NCI-H2081 treated with DMSO at 0.1 percent for 48 hours (cell line): Measurements from ENCODE around the gene CPM.

Experiments used
- DNase-seq: peaks from one replicate; lab custom pipeline; 2025; lab: John Stamatoyannopoulos, UW

The CPM gene

DNA sequence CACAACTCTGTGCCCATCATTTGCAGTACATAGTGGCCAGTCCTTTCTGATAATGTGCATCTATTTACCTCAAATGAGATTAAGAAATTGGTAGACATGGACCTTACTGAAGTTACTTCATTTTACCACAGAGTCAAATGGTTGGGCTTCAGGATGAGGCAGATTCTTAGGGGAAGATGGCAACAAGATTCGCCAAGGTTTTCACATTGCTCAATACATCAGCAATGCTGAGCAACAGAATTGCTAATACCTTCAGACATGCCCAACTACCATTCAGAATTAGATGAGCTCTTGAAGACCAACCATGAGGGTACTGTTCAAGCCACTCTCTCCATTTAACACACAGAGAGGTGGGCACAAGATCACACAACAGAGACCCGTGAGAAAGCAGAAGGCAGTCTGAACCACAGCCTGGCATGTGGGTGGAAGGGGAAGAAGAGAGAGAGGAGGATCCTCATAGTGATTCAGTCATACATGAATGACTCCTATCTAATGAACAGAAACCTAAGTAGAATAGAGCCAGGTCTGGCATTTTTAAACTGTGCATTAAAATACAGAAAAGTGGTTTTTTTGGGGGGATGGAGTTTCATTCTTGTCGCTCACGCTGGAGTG, 28.5 kb downstream of the CPM start:
- no peak for DNase-seq

DNA sequence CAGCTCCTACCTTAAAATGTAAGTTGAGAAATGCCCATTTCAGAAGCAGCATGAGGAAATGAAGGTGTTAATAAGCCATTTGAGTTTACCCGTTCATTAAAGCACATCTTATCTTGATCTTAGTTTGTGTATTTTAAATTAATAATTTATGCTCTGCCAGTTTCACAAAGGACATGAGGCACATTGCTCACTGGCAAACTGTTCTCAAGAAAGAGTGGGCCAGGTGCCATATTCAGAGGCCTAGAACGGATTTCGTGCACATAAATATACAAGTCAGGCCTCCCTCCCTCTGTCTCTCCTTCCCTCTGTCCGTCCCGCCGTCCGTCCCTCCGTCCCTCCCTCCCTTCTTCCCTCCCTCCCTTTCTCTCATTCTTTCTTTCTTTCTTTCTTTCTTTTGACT, 29.5 kb downstream of the CPM start:
- DNase-seq: no peak

DNA sequence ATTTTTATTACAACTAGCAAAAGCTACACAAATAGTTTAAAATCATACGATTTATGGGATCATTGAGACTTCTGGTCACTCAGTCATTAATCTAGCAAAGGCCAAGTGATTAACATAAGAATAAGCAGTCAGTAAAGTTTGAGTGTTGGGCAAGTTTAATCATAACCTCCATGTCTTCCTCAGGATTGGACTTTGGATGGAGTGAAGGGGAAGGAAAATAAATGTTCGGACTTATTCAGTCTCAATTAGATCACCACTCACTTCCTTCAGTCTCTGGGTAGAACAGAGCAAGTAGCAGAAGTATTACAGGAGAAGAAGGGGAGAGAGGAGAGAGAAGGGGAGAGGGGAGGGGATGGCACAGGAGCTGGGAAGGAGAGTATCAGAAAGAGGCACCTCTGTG, 31.4 kb downstream of the CPM start:
- DNase-seq: no peak

DNA sequence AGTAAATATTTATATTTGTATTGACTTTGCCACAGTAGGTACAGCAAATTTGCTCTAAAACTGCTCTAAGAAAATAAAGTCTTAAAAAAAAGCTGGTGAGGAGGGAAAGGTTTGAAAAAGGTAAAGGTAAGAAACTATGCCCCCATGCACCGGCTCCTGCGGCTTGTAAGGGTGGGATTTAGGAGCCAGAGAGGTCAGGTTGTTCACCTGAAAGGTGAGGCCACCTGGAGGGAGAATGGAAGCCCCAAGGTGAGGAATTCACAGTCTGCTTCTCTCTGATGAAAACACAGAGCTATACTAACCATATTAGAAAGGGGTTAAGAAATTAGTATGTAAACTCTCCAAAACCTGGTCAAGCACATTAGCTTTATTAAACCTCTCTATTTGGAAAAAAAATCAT, 31.8 kb downstream of the CPM start:
- DNase-seq: no peak

DNA sequence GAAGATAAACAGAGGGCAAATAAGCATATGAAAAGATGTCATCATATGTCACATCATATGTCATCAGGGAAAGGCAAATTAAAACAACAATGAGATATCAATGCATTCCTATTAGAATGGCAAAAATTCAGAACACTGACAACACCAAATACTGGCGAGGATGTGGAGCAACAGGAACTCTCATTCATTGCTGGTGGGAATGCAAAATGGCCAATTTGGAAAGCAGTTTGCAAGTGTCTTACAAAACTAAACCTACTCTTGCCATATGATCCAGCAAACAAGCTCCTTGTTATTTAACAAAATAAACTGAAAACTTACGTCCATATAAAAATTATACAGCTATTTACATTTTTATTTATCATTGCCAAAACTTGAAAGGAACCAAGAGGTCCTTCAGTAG, 32.7 kb downstream of the CPM start:
- no peak for DNase-seq

DNA sequence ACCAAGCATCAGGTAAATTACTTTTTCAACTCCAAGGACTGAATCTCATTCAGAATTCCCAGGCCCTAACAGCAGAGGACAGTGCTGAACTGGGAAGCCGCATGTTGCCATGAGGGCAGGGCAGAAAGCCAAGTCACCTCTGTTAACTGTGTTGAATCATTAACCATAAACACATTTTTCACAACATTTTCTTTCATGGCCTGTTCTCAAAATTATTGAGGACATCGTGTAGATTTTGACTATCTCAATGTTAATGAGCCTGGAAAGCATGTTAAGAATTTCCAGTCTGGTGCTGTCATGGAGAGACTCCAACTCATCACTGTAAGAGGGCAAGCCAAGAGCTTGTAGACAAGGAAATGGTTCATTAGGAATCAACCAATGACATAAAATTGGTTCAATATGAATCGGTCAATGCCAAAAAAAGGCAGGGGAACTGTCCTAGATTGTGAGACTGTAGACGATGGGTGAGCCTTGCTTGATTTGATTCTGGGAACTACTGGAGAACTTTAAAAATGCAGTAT, 33.7 kb downstream of the CPM start:
- DNase-seq: no peak

DNA sequence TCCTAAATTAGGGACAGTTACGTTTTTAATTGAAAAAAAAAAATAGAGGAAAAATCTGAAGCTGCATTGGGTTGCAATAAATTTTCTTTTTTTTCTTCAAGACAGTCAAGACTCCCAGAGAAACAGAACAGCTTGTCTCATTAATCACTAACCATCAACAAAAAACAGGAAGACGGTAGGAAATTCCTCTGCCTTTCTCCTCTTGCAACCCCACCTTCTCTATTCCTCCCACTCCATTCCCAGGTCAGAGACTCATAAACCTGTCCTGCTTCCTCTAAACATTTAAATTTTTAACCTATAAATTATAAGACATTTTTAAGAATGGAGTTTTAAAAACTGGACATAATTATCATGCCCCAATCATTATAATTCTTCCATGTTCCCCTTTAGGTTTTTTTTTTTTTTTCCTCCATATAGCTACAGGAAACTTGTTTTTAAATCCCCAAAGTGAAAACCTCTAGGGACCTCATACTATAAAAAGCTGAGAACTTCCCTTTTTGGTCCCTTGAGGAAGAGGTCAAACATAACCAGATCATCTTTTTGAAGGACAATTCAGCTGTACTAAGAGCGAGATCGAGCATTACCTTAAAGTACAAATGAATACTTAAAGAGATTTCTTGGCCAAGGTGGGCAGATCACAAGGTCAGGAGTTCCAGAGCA, 36.0 kb downstream of the CPM start:
- DNase-seq: no peak

DNA sequence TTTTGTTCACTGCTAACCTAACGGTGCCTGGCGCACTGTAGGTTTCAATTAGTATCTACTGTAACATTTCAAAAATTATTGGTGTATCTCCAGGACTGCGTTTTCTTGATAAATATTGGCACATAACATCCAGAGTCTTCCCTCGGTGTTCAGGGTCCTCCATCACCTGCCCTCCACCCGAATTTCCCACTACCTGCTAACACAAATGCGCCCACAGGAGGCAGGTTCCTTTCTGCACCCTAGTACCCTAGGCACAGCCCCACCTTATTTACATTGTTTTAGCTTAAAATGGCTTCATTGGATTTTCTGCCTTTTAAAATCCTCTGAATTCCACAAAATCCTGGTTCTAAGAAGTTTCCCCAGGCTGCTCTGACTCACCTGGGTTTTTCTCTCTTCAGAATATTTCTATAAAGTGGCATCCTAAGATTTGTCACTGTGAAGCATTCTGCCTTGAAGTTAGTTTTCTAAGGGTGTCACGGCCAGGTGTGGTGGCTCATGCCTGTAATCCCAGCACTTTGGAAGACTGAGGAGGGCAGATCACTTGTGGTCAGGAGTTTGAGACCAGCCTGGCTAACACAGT, 38.6 kb downstream of the CPM start:
- no peak for DNase-seq

DNA sequence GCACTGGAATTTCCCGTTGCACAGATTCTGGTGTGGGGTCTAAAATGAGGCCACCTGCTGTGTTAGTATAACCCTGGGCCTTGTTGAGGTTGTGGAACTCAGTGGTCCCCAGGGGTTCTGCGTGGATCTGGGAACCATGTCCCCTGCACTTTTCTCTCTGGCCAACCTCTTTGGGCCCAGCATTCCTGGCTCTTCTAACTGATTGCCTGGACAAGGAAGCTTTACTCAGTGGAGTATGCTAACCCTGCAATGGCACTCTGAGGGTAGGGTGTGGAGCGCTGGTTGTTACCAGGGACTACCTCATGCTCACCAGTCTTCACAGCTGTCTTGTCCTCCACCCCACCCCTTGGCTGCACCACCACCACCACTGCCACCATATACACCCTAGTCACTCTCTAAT, 39.2 kb downstream of the CPM start:
- no peak for DNase-seq

DNA sequence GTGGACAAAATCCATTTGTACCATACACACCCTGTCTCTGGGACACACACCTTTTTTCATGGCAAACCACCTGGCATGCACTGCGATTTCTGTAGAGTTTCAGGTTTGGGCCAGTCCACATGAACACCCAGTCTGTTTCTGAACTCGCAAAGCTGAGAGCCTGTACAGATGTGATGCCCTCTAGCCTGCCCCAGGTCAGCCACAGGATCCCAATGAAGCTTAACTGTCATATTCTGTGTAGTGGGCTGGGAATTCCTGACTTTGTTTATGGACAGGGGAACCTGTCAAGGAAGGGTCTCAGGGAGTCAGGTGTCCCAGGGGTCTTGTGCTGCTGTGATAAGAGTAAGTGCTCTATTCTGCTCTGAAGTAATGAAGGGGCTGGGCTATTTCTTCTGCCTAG, 39.8 kb downstream of the CPM start:
- no peak for DNase-seq

DNA sequence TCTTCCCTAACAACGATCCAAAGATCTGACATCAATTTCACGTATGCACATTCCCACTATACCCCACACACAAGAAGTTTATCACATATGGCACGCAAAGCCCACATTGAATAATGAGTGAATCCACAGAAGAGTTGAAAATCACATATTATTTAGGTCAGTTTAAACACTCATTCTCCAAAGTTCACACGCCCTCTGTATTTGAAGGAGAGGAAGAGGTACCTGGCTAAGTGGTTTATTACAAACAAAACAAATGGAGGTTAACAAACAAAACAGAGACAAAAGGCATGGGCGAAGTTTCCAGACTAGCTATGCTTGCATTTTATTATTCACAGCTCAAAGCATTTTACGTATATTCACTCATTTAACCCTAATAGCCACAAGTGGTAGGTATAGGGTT, 41.8 kb downstream of the CPM start:
- DNase-seq: no peak

DNA sequence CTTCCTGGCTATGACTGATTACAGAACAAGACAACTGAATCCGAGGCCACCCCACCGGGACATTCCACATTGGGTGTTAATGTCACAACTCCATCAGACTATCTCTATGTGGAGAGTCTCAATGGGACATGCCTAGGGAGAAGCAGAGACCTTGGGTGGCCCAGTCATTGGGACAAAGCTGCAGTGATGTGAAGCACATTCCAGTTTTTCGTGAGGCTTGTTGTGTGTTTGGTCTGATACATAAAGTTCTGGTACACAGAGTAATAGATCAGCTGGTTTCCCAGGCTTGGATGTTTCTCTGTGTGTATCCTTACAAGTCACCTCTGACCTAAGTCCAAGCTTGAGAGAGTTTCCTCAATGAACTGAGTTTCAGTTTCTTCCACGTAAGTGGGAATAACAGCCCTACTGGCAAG, 42.3 kb downstream of the CPM start:
- no peak for DNase-seq

DNA sequence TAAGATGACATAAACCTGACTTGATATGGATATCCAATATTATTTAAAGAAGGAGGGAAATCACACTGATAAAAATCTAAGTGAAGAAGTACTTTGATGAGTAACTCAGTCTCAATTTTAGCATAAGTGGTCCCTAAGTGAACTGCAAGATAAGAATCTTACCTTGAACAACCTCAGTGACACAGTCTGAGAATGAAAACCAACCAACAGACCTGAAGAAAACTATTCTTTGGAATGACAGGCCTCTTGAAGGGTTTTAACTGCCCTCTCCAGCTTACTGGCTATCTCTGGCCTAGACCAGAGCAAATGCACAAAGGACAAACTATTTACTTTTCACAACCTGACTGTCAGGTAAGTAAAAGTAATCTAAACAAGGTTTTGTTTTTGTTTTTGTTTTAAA, 44.7 kb downstream of the CPM start:
- no peak for DNase-seq

DNA sequence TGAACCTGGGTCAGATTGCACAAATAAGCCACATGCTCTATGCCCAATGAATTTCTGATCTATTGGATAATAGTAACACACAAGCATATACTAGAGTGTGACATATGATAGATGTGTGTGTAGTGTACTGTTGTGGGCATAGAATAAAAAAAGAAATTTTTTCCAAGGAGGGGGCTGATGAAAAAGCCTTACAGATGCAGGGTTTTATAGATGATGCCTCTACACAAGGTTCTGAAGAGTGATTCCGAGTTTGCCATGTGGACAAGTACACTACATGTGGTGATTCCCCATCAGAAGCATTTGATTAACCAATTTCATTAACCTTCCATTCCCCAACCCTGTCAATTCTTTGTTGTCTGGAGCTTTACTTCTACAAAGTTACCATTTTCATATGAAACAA, 45.3 kb downstream of the CPM start:
- DNase-seq: no peak

DNA sequence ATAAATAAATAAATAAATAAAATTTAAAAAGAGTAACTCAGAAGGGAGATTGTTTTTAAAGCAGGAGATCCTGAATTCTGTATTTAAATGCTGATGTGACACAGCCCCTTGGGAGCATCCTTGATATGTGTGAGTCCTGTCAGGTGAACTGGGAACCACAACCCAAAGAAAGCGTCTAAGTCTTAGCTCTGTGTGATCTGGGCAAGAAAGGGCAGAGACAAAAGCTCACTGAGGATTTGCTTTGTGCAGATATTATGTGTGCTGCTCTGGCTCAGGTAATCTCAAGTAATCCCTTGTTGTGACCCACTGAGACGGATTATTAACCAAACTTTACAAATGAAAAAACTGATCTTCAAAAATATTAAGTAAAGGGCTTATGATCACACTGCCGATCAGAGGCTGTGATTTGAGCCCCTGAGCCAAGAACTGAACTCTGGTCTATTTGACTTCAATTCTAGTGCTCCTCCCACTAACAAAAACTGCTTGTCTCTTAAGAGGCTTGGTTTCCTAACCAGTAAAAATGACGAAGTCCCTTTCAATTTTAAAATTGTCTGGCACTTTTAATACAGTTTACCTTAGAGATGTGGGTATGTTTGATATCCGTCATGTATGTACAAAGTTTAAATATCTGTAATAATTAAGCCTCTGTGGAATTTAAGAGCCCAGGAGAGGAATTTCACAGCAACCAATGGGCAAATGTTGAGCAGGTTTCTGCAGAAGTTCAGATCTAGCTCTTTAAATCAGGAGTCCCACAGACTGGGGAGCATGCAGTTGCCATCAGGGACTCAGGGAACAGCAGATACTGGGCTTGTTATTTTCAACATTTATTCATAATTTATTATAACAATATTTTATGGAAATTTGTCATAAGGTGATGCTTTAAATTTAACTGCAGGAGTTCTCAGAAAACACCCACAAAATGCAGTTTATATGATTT, 46.1 kb downstream of the CPM start:
- DNase-seq: no peak

DNA sequence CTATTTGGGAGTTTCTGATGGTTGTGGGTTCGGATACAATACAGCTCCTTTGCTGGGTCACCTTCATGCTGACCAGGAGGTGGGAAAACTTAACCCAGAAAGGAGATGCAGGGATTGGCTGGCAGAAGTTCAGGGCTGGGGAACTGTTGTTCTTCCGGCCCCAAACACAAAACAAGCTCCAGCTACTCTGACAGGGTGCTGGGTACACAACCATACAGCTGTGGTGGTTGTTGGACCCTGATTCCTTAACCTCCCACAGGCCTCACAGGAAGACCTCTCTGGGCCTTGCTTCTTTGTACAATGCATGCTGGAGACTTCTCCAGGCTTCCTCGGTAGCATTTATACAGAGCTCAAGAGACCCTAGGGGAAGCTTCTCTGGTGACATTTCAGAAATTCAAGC, 47.6 kb downstream of the CPM start:
- no peak for DNase-seq

DNA sequence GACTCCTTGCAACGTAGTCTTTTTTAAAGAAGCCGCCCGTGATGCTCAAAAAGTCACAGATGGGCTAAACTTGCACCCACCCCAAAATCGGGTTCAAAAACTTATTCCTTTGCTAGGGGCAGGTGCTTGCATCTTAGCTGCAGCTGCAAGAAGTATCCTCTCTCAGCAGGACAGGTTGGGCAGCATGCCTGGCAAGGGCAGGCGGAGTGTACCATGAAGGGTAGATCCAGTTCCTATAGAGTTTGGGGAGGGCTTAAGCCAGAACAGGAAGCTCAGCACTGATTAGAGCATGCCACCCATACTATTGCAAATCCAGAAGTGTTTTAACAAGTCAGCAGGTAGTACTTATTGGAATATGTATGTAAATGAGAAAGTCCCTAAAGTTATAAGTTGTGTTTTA, 48.7 kb downstream of the CPM start:
- DNase-seq: no peak

DNA sequence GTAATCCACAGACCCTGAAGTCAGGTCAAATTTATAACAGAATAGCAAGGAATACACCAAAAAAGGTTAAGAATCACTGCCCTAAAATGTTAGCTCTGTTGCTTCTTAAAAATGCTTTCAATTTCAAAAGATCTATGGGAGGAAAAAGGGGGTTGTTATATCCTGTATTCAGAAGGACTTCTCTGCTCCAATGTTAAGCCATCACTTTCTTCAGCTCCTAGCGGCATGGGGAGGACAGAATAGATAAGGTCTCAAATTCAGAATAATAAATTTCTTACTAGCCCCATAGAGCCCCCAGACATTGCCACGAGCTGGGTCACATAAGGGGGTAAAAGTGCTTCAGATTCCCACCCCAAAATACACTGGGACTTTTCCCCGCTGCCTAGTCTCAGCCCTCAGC, 49.8 kb downstream of the CPM start:
- no peak for DNase-seq

DNA sequence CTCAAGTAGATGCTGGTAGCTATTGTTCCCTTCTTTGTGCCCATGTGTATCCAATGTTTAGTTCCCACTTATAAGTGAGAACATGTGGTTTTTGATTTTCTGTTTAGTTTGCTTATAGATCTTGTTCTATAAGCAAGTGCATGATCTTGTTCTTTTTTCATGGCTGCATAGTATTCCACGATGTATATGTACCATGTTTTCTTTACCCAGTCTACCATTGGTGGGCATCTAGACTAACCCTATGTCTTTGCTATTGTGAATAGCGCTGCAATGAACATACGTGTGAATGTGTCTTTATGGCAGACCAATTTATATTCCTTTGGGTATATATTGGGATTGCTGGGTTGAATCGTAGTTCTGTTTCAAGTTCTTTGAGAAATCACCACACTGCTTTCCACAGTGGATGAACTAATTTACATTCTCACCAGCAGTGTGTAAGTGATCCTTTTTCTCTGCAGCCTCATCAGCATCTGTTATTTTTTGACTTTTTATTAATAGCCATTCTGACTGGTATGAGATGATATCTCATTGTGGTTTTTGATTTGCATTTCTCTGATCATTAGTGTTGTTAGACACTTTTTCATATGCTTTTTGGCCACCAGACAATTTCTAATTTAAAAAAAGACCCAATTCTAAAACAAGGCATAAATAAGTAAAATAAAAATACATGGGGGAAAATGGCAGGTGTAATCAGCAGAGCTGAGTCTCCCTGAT, 50.6 kb downstream of the CPM start:
- no peak for DNase-seq

DNA sequence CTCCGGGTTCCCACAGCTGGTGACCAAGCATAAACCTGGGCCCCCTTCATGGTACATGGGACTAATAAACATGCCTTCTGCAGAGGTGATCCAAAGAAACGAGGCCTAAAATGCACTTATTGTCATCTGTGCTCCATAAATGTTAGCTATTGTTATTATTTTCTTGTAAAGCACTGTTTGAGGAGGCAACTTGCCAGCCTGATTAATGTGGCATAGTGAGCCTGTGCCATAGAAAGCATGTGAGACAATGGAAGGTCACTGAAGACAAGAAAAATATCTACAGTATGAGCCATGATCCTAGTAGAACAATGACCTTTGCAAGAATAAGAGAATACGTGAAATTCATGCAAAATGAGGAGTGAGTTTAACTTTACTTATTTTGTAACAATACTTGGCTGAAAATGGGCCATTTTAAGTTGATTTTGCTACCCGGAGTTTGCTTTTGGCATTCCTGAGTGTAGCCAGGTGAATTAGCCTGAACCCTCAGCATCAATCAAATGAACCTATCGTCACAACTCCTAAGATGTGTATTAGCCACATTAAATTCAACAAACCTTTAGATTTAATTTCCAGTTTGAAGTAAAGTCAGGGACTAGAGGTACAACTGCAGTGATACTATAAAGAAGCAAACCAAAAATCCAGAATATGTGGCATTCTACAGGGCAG, 52.2 kb downstream of the CPM start:
- no peak for DNase-seq

DNA sequence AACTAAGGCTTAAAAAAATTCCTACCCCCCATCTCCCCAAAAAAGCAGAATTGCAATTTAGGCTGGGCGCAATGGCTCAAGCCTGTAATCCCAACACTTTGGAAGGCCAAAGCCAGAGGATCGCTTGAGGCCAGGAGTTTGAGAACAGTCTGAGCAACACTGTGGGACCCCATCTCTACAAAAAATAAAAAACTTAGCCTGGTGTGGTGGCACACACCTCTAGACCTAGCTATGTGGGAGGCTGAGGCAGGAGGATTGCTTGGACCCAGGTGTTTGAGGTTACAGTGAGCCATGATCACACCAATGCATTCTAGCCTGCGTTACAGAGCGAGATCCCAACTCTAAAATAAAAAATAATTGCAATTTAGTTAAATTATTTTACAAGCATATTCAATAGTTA, 54.1 kb downstream of the CPM start:
- no peak for DNase-seq
